Urinary bladder (tissue), 4 donors: Measurements from ENCODE around the gene NEAT1. TPM values are rescaled to one million over a fixed set of nuclear protein-coding genes. Genes with fewer than 3 reads are reported as not detected.

Source experiments
- DNase-seq: peaks from one replicate; pipeline ENCODE4 v3.0.0-alpha.2; 2015; ENCODE audit errors: extremely low spot score
- H3K27ac ChIP-seq: one replicate; pipeline ENCODE4 v1.5.1; 2013; ENCODE audit warnings: low read depth, mild to moderate bottlenecking, moderate library complexity
- H3K36me3 ChIP-seq: one replicate; pipeline ENCODE4 v1.6.1; 2013; ENCODE audit warnings: mild to moderate bottlenecking, moderate library complexity; ENCODE audit not compliant: insufficient read depth
- H3K4me1 ChIP-seq: one replicate; pipeline ENCODE4 v1.6.1; 2013; ENCODE audit warnings: mild to moderate bottlenecking, moderate library complexity; ENCODE audit not compliant: insufficient read depth
- H3K4me3 ChIP-seq: one replicate; pipeline ENCODE4 v1.5.1; 2013; ENCODE audit warnings: low read depth, low read length
- WGBS: extraction: QIAGEN DNeasy Blood & Tissue Kit; methylation state at CpG from one replicate; pipeline ENCODE4 v1.1.7; 2013; 5-methylcytosine and 5-hydroxymethylcytosine counted together
- polyA plus RNA-seq: library from polyadenylated mRNA; stranded (reverse); fragments of 200-250 nt; gene quantifications from one replicate; pipeline ENCODE4 v1.2.3, GENCODE V29; 2013
- total RNA-seq: library from RNA; depleted of rRNA; stranded (reverse); fragments of >200 nt; gene quantifications from one replicate; pipeline ENCODE4 v1.2.3, GENCODE V29; 2014
- donor health status: healthy with polysubstance abuse.
- donor health status: healthy.

The NEAT1 gene
- total and polyA plus RNA-seq, 2 donors, result 104 to 450 TPM

GRCh38 chr11:65418681-65419459, 3.7 kb upstream of the NEAT1 start:
- DNase-seq, result peak; percentile 86
- peak overlapping the region; percentile 96 for H3K27ac ChIP-seq
- H3K36me3 ChIP-seq, result no peaks in the 10 kb centered on the region
- 2% methylated on average over 15 of the region's 15 CpGs for WGBS
- peak overlapping the region; percentile 9 for H3K4me3 ChIP-seq
- H3K4me1 ChIP-seq, result no peaks in the 10 kb centered on the region

GRCh38 chr11:65419460-65419771, 3.2 kb upstream of the NEAT1 start:
- 29% methylated on average over 7 of the region's 7 CpGs for WGBS
- H3K4me1 ChIP-seq, result no peaks in the 10 kb centered on the region

DNA sequence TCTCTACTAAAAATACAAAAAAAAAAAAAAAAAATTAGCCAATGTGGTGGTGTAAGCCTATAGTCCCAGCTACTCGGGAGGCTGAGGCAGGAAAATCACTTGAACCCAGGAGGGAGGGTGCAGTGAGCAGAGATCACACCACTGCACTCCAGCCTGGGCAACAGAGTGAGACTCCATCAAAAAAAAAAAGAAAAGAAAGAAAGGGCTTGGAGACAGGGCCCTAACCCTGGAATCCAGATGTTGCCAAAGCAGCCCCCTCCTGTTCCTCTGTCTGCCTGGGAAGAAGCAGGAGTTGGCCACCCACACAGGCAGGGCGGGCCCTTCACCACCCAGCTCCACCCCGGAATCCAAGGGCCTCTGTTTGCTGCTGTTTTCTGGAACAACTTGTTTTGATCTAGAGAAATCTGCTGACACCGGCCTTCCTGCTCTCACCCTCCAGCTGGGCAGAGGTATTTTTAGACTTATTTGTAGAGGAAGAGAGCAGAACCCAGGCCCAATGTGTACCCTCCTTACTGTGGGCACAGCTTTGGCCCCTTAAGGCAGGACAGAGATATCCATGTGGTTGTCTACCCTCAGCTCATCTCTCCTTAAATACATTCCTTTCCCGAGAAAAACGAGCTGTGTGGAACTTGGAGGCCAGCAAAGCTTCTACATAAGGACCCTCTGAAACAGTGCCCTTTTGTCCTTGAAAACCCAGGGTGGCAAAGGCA, 2.7 kb upstream of the NEAT1 start:
- H3K4me1 ChIP-seq, result no peaks in the 10 kb centered on the region
- under 1% methylated on average over 6 of the region's 6 CpGs for WGBS
- H3K27ac ChIP-seq, result peak overlapping the region; percentile 96
- no peaks in the 10 kb centered on the region for H3K36me3 ChIP-seq
- no peak for DNase-seq
- H3K4me3 ChIP-seq, result no peak overlapping the region

More at GRCh38 chr11:65419460-65419771, 3.2 kb upstream of the NEAT1 start:
- H3K27ac ChIP-seq, result peak overlapping the region; percentile 96
- peak overlapping the region; percentile 9 for H3K4me3 ChIP-seq
- DNase-seq, result no peak
- no peaks in the 10 kb centered on the region for H3K36me3 ChIP-seq

- 74% methylated on average over 2 of the region's 2 CpGs for WGBS
- Histone ChIP-seq H3K4me3 (no peak overlapping the region), H3K4me1 (no peaks in the 10 kb centered on the region), H3K27ac (peak overlapping the region; percentile 96), H3K36me3 (no peaks in the 10 kb centered on the region)
- no peak for DNase-seq
Measured at GRCh38 chr11:65420506-65420905, 2.1 kb upstream of the NEAT1 start.

GRCh38 chr11:65420979-65421793, 1.4 kb upstream of the NEAT1 start:
- no peaks in the 10 kb centered on the region for H3K36me3 ChIP-seq
- no peaks in the 10 kb centered on the region for H3K4me1 ChIP-seq
- H3K27ac ChIP-seq, result peak overlapping the region; percentile 99
- WGBS, result 5% methylated on average over 15 of the region's 15 CpGs
- peak overlapping the region; percentile 44 for H3K4me3 ChIP-seq
- DNase-seq, result no peak

DNA sequence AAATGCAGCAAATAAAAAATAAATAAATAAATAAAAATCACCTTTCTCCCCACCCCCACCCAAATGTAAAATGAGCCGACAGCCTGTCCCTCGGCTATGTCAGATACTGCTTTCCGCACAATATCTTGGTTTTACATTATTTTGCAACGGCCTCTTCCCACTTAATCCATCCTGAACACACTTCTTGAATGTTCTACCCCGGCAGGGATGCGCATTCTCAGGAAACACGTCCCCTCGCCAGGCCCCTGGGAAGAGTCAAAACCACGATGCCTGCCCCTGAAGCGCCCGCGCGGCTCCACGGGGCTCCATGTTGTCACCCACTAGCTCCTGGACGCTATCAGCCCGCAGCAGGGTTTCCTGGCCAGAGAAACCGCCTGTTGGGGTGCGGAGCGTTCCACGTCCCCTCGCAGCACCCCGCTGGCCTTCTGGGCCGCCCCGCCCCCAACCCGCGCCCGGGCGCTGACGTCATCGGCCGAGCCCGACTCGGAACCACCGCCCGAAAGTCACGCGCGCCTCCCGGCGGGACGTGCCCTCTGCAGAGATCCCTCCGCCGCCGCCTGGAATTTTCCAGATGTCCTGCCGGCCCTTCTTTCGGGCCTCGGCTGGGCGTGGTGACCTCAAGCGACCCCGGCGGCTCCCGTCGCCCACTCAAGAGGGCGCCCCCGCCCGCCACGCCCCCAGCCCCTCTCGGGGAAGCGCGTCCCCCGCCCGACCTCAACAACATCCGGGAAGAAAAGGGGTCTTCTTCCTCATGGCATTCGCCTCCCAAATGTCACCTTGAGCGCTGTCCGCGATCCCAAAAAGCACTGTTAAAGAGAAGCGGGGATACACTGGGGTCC, 585 bp upstream of the NEAT1 start:
- no peaks in the 10 kb centered on the region for H3K36me3 ChIP-seq
- WGBS, result under 1% methylated on average over 68 of the region's 68 CpGs
- H3K4me3 ChIP-seq, result peak overlapping the region; percentile 87
- peak overlapping the region; percentile 99 for H3K27ac ChIP-seq
- H3K4me1 ChIP-seq, result no peaks in the 10 kb centered on the region
- DNase-seq, result peak; percentile 92

DNA sequence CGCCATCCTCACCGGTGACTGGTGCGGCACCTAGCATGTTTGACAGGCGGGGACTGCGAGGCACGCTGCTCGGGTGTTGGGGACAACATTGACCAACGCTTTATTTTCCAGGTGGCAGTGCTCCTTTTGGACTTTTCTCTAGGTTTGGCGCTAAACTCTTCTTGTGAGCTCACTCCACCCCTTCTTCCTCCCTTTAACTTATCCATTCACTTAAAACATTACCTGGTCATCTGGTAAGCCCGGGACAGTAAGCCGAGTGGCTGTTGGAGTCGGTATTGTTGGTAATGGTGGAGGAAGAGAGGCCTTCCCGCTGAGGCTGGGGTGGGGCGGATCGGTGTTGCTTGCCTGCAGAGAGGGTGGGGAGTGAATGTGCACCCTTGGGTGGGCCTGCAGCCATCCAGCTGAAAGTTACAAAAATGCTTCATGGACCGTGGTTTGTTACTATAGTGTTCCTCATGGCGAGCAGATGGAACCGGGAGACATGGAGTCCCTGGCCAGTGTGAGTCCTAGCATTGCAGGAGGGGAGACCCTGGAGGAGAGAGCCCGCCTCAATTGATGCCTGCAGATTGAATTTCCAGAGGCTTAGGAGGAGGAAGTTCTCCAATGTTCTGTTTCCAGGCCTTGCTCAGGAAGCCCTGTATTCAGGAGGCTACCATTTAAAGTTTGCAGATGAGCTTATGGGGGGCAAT, 1.1 kb downstream of the NEAT1 start:
- Histone ChIP-seq H3K27ac (peak overlapping the region; percentile 98), H3K4me3 (peak overlapping the region; percentile 87), H3K36me3 (no peaks in the 10 kb centered on the region), H3K4me1 (no peaks in the 10 kb centered on the region)
- WGBS, result 19% methylated on average over 19 of the region's 19 CpGs
- no peak for DNase-seq

DNA sequence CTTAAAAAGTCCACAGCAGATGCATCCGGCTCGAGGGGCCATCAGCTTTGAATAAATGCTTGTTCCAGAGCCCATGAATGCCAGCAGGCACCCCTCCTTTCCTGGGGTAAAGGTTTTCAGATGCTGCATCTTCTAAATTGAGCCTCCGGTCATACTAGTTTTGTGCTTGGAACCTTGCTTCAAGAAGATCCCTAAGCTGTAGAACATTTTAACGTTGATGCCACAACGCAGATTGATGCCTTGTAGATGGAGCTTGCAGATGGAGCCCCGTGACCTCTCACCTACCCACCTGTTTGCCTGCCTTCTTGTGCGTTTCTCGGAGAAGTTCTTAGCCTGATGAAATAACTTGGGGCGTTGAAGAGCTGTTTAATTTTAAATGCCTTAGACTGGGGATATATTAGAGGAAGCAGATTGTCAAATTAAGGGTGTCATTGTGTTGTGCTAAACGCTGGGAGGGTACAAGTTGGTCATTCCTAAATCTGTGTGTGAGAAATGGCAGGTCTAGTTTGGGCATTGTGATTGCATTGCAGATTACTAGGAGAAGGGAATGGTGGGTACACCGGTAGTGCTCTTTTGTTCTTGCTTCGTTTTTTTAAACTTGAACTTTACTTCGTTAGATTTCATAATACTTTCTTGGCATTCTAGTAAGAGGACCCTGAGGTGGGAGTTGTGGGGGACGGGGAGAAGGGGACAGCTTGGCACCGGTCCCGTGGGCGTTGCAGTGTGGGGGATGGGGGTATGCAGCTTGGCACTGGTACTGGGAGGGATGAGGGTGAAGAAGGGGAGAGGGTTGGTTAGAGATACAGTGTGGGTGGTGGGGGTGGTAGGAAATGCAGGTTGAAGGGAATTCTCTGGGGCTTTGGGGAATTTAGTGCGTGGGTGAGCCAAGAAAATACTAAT, 1.9 kb downstream of the NEAT1 start:
- Histone ChIP-seq H3K4me3 (peak overlapping the region; percentile 87), H3K36me3 (no peaks in the 10 kb centered on the region), H3K4me1 (no peaks in the 10 kb centered on the region), H3K27ac (peak overlapping the region; percentile 98)
- no peak for DNase-seq
- 4% methylated on average over 18 of the region's 18 CpGs for WGBS

- Histone ChIP-seq H3K4me1 (no peaks in the 10 kb centered on the region), H3K27ac (peak overlapping the region; percentile 98), H3K36me3 (no peaks in the 10 kb centered on the region), H3K4me3 (peak overlapping the region; percentile 87)
- 4% methylated on average over 9 of the region's 9 CpGs for WGBS
- no peak for DNase-seq
Measured at GRCh38 chr11:65425105-65425970, 2.7 kb downstream of the NEAT1 start.

GRCh38 chr11:65425971-65426838, 3.6 kb downstream of the NEAT1 start:
- Histone ChIP-seq H3K4me3 (peak overlapping the region; percentile 87), H3K27ac (peak overlapping the region; percentile 60), H3K4me1 (no peaks in the 10 kb centered on the region), H3K36me3 (no peaks in the 10 kb centered on the region)
- 6% methylated on average over 9 of the region's 9 CpGs for WGBS
- no peak for DNase-seq
